Large intestine (tissue), 12 donors: ENCODE results near the gene CEP250. TPM values are rescaled to one million over a fixed set of nuclear protein-coding genes. Genes with fewer than 3 reads are reported as not detected.

ENCODE experiments used
- DNase-seq, 2 donors: peaks; one replicate each; pipeline versions ENCODE4 v3.0.0 to v3.0.0-alpha.2; 2013
- H3K27ac ChIP-seq: one replicate; pipeline ENCODE4 v1.5.1; 2013; ENCODE audit warnings: low read length
- H3K27me3 ChIP-seq: 2 replicates; pipeline ENCODE4 v1.6.1; 2013; ENCODE audit warnings: low read length; ENCODE audit not compliant: control insufficient read depth, insufficient read depth
- H3K36me3 ChIP-seq: 2 replicates; pipeline ENCODE4 v1.6.1; 2013; ENCODE audit warnings: low read length; ENCODE audit not compliant: control insufficient read depth, insufficient read depth
- H3K4me1 ChIP-seq: one replicate; pipeline ENCODE4 v1.6.1; 2013; ENCODE audit warnings: low read length; ENCODE audit not compliant: control insufficient read depth, insufficient read depth
- H3K4me3 ChIP-seq: one replicate; pipeline ENCODE4 v1.5.1; 2013; ENCODE audit warnings: low read length
- H3K9me3 ChIP-seq: one replicate; pipeline ENCODE4 v1.6.1; 2013; ENCODE audit warnings: mild to moderate bottlenecking, low read depth, low read length, moderate library complexity; ENCODE audit not compliant: control insufficient read depth
- WGBS: methylation state at CpG from one replicate; pipeline ENCODE4 v1.1.5; 2013; ENCODE audit warnings: low lambda C conversion rate; ENCODE audit not compliant: insufficient coverage; 5-methylcytosine and 5-hydroxymethylcytosine counted together
- long read RNA-seq, 11 donors: transcript quantifications; one replicate each; lab custom pipeline, GENCODE V29; 2026
- polyA plus RNA-seq: library from polyadenylated mRNA; unstranded; fragments of 120-200 nt; gene quantifications from one replicate; pipeline ENCODE4 v1.2.1, GENCODE V29; 2013

The CEP250 gene
- 31.0 TPM for polyA plus RNA-seq
- long read RNA-seq, donor 1, result 0 reads
- long read RNA-seq, donor 2, partial matches to known transcripts, result 0 of 2 reads
- long read RNA-seq, donor 2, other reads (novel, unspliced or antisense), result 0 of 2 reads
- long read RNA-seq, donor 3, result 0 reads
- long read RNA-seq, donor 4, result 0 reads
- long read RNA-seq, donor 5, result 0 reads
- long read RNA-seq, donor 6, result 0 reads
- long read RNA-seq, donor 7, result 0 reads
- long read RNA-seq, donor 8, partial matches to known transcripts, result 0 of 1 reads
- long read RNA-seq, donor 8, other reads (novel, unspliced or antisense), result 0 of 1 reads
- long read RNA-seq, donor 9, result 0 reads
- long read RNA-seq, donor 10, result 0 reads
- long read RNA-seq, donor 11, result 0 reads

- Histone ChIP-seq H3K27ac (peak within 1 kb of the TSS; percentile 88), H3K27me3 (no peaks in the 10 kb centered on the region), H3K4me1 (no peaks in the 10 kb centered on the region), H3K4me3 (peak within 1 kb of the TSS; percentile 96), H3K9me3 (peaks cover 4% of the 10 kb centered on the region), H3K36me3 (peaks cover 2% of the 10 kb centered on the region)
- 0% methylated on average over 1 of the region's 59 CpGs for WGBS
- peak; percentile 94 to 98 for DNase-seq
Observed at GRCh38 chr20:35454881-35455609, at the start of gene CEP250. Gene CEP250 (plus strand): TSS chr20:35455598. CDS start chr20:35462368, 6,770 bp downstream.

GRCh38 chr20:35405775-35406174 lies 49.6 kb upstream of the CEP250 start:
- Histone ChIP-seq H3K27me3 (no peaks in the 10 kb centered on the region), H3K4me1 (no peaks in the 10 kb centered on the region), H3K36me3 (peaks cover 24% of the 10 kb centered on the region), H3K4me3 (no peak overlapping the region), H3K27ac (no peak overlapping the region), H3K9me3 (peaks cover 15% of the 10 kb centered on the region)
- no CpG with 5 or more reads among the region's 3 CpGs for WGBS
- DNase-seq, result no peak

GRCh38 chr20:35408270-35408669 lies 47.1 kb upstream of the CEP250 start:
- Histone ChIP-seq H3K9me3 (peaks cover 15% of the 10 kb centered on the region), H3K27me3 (no peaks in the 10 kb centered on the region), H3K27ac (no peak overlapping the region), H3K4me1 (no peaks in the 10 kb centered on the region), H3K36me3 (peaks cover 24% of the 10 kb centered on the region), H3K4me3 (no peak overlapping the region)
- 100% methylated on average over 1 of the region's 3 CpGs for WGBS
- no peak for DNase-seq

GRCh38 chr20:35409542-35409941 lies 45.9 kb upstream of the CEP250 start:
- DNase-seq, result no peak
- no peaks in the 10 kb centered on the region for H3K4me1 ChIP-seq
- H3K36me3 ChIP-seq, result peaks cover 23% of the 10 kb centered on the region
- no peaks in the 10 kb centered on the region for H3K27me3 ChIP-seq
- no peak overlapping the region for H3K27ac ChIP-seq
- no CpG with 5 or more reads among the region's 3 CpGs for WGBS
- no peak overlapping the region for H3K4me3 ChIP-seq
- peaks cover 15% of the 10 kb centered on the region for H3K9me3 ChIP-seq

GRCh38 chr20:35410613-35411012 lies 44.8 kb upstream of the CEP250 start:
- Histone ChIP-seq H3K9me3 (peaks cover 10% of the 10 kb centered on the region), H3K4me3 (no peak overlapping the region), H3K27me3 (no peaks in the 10 kb centered on the region), H3K36me3 (peaks cover 20% of the 10 kb centered on the region), H3K4me1 (no peaks in the 10 kb centered on the region), H3K27ac (no peak overlapping the region)
- WGBS, result no CpG with 5 or more reads among the region's 6 CpGs
- no peak for DNase-seq

- DNase-seq, result no peak
- Histone ChIP-seq H3K4me3 (no peak overlapping the region), H3K27me3 (no peaks in the 10 kb centered on the region), H3K9me3 (no peaks in the 10 kb centered on the region), H3K4me1 (no peaks in the 10 kb centered on the region), H3K27ac (no peak overlapping the region), H3K36me3 (no peaks in the 10 kb centered on the region)
- WGBS, result no CpG with 5 or more reads among the region's 2 CpGs
Observed at GRCh38 chr20:35421322-35421721, 34.1 kb upstream of the CEP250 start.

- no peak overlapping the region for H3K27ac ChIP-seq
- H3K4me3 ChIP-seq, result no peak overlapping the region
- WGBS, result no CpG with 5 or more reads among the region's 6 CpGs
- no peaks in the 10 kb centered on the region for H3K9me3 ChIP-seq
- no peaks in the 10 kb centered on the region for H3K27me3 ChIP-seq
- H3K36me3 ChIP-seq, result no peaks in the 10 kb centered on the region
- no peaks in the 10 kb centered on the region for H3K4me1 ChIP-seq
- DNase-seq, result no peak
Observed at GRCh38 chr20:35431621-35432429, 23.6 kb upstream of the CEP250 start.

GRCh38 chr20:35432430-35432735 lies 23.0 kb upstream of the CEP250 start:
- Histone ChIP-seq H3K27ac (no peak overlapping the region), H3K9me3 (no peaks in the 10 kb centered on the region), H3K4me3 (no peak overlapping the region), H3K27me3 (no peaks in the 10 kb centered on the region), H3K4me1 (no peaks in the 10 kb centered on the region), H3K36me3 (no peaks in the 10 kb centered on the region)
- no CpG with 5 or more reads among the region's 1 CpG for WGBS
- no peak for DNase-seq

GRCh38 chr20:35433337-35433736 lies 22.1 kb upstream of the CEP250 start:
- no peaks in the 10 kb centered on the region for H3K27me3 ChIP-seq
- no peaks in the 10 kb centered on the region for H3K4me1 ChIP-seq
- no peaks in the 10 kb centered on the region for H3K36me3 ChIP-seq
- no peak overlapping the region for H3K4me3 ChIP-seq
- no peaks in the 10 kb centered on the region for H3K9me3 ChIP-seq
- no CpG with 5 or more reads among the region's 2 CpGs for WGBS
- no peak for DNase-seq
- H3K27ac ChIP-seq, result no peak overlapping the region
